K562 (cell line): ENCODE measurements around the gene SHANK1. TPM values are rescaled to one million over a fixed set of nuclear protein-coding genes. Genes with fewer than 3 reads are reported as not detected.

Source experiments
- ARID3B ChIP-seq: fragments of 250-450 bp; sonication (Bioruptor Pico); IDR thresholded peaks from 2 replicates; pipeline ENCODE4 v1.4.0; 2020; ENCODE audit warnings: borderline replicate concordance
- CHD2 ChIP-seq: IDR thresholded peaks from 2 replicates; pipeline ENCODE4 v1.6.1; 2011; ENCODE audit warnings: low read depth, low read length
- ERF ChIP-seq: fragments of 450-650 bp; formaldehyde crosslinking; IDR thresholded peaks from 2 replicates; pipeline ENCODE4 v1.4.0; 2020; ENCODE audit warnings: mild to moderate bottlenecking, mixed read lengths
- FOXJ3 ChIP-seq: sonication (generic); formaldehyde crosslinking; IDR thresholded peaks from 2 replicates; pipeline ENCODE4 v1.4.0; 2020; ENCODE audit warnings: mild to moderate bottlenecking, missing genetic modification reagents
- LCOR ChIP-seq: sonication (generic); formaldehyde crosslinking; IDR thresholded peaks from 2 replicates; pipeline ENCODE4 v1.8.0; 2022; ENCODE audit warnings: mild to moderate bottlenecking, missing genetic modification reagents
- MEF2A ChIP-seq: IDR thresholded peaks from 2 replicates; pipeline ENCODE4 v1.6.1; 2011; ENCODE audit warnings: low read depth, mild to moderate bottlenecking, low read length, moderate library complexity; ENCODE audit not compliant: control insufficient read depth
- PRMT5 ChIP-seq: sonication (generic); formaldehyde crosslinking; IDR thresholded peaks from 2 replicates; pipeline ENCODE4 v1.5.0; 2020; ENCODE audit warnings: missing genetic modification reagents
- PTBP1 ChIP-seq: fragments of 200-400 bp; formaldehyde crosslinking; IDR thresholded peaks from 2 replicates; pipeline ENCODE4 v1.6.1; 2017; ENCODE audit warnings: low read depth, low read length
- PTTG1 ChIP-seq: fragments of 450-650 bp; IDR thresholded peaks from 2 replicates; pipeline ENCODE4 v1.6.1; 2016; ENCODE audit warnings: low read depth, mild to moderate bottlenecking, missing genetic modification characterization, missing compliant biosample characterization
- PYGO2 ChIP-seq: fragments of 450-650 bp; IDR thresholded peaks from 2 replicates; pipeline ENCODE4 v1.6.1; 2016; ENCODE audit warnings: mild to moderate bottlenecking, missing genetic modification characterization, moderate library complexity, missing compliant biosample characterization
- RB1 ChIP-seq: fragments of 450-650 bp; IDR thresholded peaks from 2 replicates; pipeline ENCODE4 v1.6.1; 2017; ENCODE audit warnings: low read depth, mild to moderate bottlenecking
- RFX5 ChIP-seq: IDR thresholded peaks from 2 replicates; pipeline ENCODE4 v1.6.1; 2011; ENCODE audit warnings: low read depth, mild to moderate bottlenecking, improper control_type of control experiment, low read length
- SP2 ChIP-seq: IDR thresholded peaks from 2 replicates; pipeline ENCODE4 v1.6.1; 2011; ENCODE audit warnings: mild to moderate bottlenecking, low read depth, low read length, moderate library complexity; ENCODE audit not compliant: poor library complexity, severe bottlenecking; ENCODE audit errors: extremely low read depth
- TCFL5 ChIP-seq: fragments of 250-450 bp; sonication (Bioruptor Pico); conservative IDR thresholded peaks from 2 replicates; pipeline ENCODE4 v1.6.1; 2021; ENCODE audit warnings: mild to moderate bottlenecking, moderate library complexity, matching md5 sums
- TFAP4 ChIP-seq: sonication (generic); formaldehyde crosslinking; IDR thresholded peaks from 2 replicates; pipeline ENCODE4 v1.8.0; 2022; ENCODE audit warnings: missing genetic modification reagents, mild to moderate bottlenecking, moderate library complexity, borderline replicate concordance
- TSC22D4 ChIP-seq: fragments of 450-650 bp; IDR thresholded peaks from 2 replicates; pipeline ENCODE4 v1.6.1; 2016; ENCODE audit warnings: missing genetic modification characterization, missing biosample characterization, control low read depth
- ZFPM2 ChIP-seq: fragments of 250-450 bp; sonication (Bioruptor Pico); IDR thresholded peaks from 2 replicates; pipeline ENCODE4 v1.5.1; 2022; ENCODE audit warnings: mild to moderate bottlenecking
- ZNF124 ChIP-seq: sonication (generic); formaldehyde crosslinking; IDR thresholded peaks from 2 replicates; pipeline ENCODE4 v1.8.1; 2022; ENCODE audit warnings: missing genetic modification reagents
- ZNF408 ChIP-seq: fragments of 250-450 bp; sonication (Bioruptor Pico); IDR thresholded peaks from 2 replicates; pipeline ENCODE4 v1.4.0; 2020; ENCODE audit warnings: low read depth, mild to moderate bottlenecking, moderate library complexity
- ZNF57 ChIP-seq: fragments of 450-650 bp; formaldehyde crosslinking; IDR thresholded peaks from 2 replicates; pipeline ENCODE4 v1.4.0; 2020; ENCODE audit warnings: mild to moderate bottlenecking, moderate library complexity
- ZNF644 ChIP-seq: fragments of 200-800 bp; sonication (Bioruptor generic); IDR thresholded peaks from 2 replicates; pipeline ENCODE4 v1.6.1; 2016; ENCODE audit warnings: low read depth, missing genetic modification characterization, missing compliant biosample characterization
- polyA plus RNA-seq, 8 experiments: library from polyadenylated mRNA; depleted of rRNA in 4 of 8; stranded (reverse) in 5 of 8; unstranded in 3 of 8; fragments of >200 nt; fragmentation: Nextera tagmentation in 2 of 8; fragmentation: Illumina TruSeq in 1 of 8; extraction: Ambion mirVana in 2 of 8; extraction: Trizol in 1 of 8; gene quantifications; 2 replicates each; pipeline versions ENCODE4 v1.2.1 to v1.2.3, GENCODE V29; 2011 to 2014; ENCODE audit warnings: inconsistent platforms in 1 of 8, missing spikeins in 1 of 8
- total RNA-seq, 7 experiments: library from RNA; depleted of rRNA in 6 of 7; stranded (reverse); fragments of >200 nt in 6 of 7; fragmentation: Illumina TruSeq in 2 of 7; extraction: Trizol in 2 of 7; gene quantifications; 2 replicates each; pipeline versions ENCODE4 v1.2.1 to v1.2.3, GENCODE V29; 2011 to 2021; ENCODE audit warnings: low replicate concordance in 1 of 7
- TF ChIP-seq, protein P1 (sequence below), 2 experiments: fragments of 450-650 bp; IDR thresholded peaks; 2 replicates each; pipeline ENCODE4 v1.6.1; 2016

The SHANK1 gene
- total and polyA plus RNA-seq, 9 of the 15 experiments (the other 6 are each of a cell fraction or from before 2014, with no cell fraction given), result 0.33 to 1.3 (median 0.55) TPM; not detected in 2

GRCh38 chr19:50723735-50724521 lies 4.3 kb upstream of the SHANK1 start (continued):
- TF ChIP-seq MEF2A (no peak), FOXJ3 (CRISPR knock-in tag) (no peak), TCFL5 (CRISPR knock-in tag) (no peak), RB1 (no peak), ZNF644 (tag) (no peak), RFX5 (no peak), PTTG1 (no peak), PTBP1 (no peak), ARID3B (CRISPR knock-in tag) (no peak), TSC22D4 (tag) (no peak), TFAP4 (CRISPR knock-in tag) (peak; percentile 87; the same call in 1 of the 2 replicates), ZFPM2 (CRISPR knock-in tag) (no peak), ZNF124 (CRISPR knock-in tag) (no peak), ZNF57 (CRISPR knock-in tag) (no peak), PYGO2 (tag) (no peak), ZNF408 (no peak), PRMT5 (CRISPR knock-in tag) (no peak), CHD2 (no peak), SP2 (no peak), ERF (CRISPR knock-in tag) (no peak), LCOR (CRISPR knock-in tag) (peak; percentile 43; the same call in 1 of the 2 replicates)
- TF ChIP-seq, protein P1, sequence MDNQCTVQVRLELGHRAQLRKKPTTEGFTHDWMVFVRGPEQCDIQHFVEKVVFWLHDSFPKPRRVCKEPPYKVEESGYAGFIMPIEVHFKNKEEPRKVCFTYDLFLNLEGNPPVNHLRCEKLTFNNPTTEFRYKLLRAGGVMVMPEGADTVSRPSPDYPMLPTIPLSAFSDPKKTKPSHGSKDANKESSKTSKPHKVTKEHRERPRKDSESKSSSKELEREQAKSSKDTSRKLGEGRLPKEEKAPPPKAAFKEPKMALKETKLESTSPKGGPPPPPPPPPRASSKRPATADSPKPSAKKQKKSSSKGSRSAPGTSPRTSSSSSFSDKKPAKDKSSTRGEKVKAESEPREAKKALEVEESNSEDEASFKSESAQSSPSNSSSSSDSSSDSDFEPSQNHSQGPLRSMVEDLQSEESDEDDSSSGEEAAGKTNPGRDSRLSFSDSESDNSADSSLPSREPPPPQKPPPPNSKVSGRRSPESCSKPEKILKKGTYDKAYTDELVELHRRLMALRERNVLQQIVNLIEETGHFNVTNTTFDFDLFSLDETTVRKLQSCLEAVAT (IDR thresholded peaks at IDR 0.05), result no peak
